ENCODE data around the gene GNAT3. TPM values are rescaled to one million over a fixed set of nuclear protein-coding genes. Genes with fewer than 3 reads are reported as not detected.

GNAT3 gene
- total RNA-seq, 1 donor from 2014 or later = not detected

GRCh38 chr7:80464211-80464610 lies 47.7 kb downstream of the GNAT3 start:
- no peak overlapping the region for H3K27ac Mint-ChIP-seq
- intact Hi-C loops (cut with micrococcal nuclease) = no loop called here
- no peak overlapping the region for H3K4me3 Mint-ChIP-seq
- no peaks in the 10 kb centered on the region for H3K36me3 Mint-ChIP-seq (ENCODE audit: low read depth)
- DNase-seq = no peak
- no peaks in the 10 kb centered on the region for H3K4me1 Mint-ChIP-seq
- no peaks in the 10 kb centered on the region for H3K27me3 Mint-ChIP-seq
- H3K9me3 Mint-ChIP-seq = no peaks in the 10 kb centered on the region

GRCh38 chr7:80463272-80463920 lies 48.5 kb downstream of the GNAT3 start:
- Mint-ChIP-seq H3K9me3 (no peaks in the 10 kb centered on the region), H3K27ac (no peak overlapping the region), H3K4me3 (no peak overlapping the region), H3K36me3 (ENCODE audit: low read depth) (no peaks in the 10 kb centered on the region), H3K4me1 (no peaks in the 10 kb centered on the region), H3K27me3 (no peaks in the 10 kb centered on the region)
- intact Hi-C loops (cut with micrococcal nuclease) = no loop called here
- no peak for DNase-seq

GRCh38 chr7:80460857-80461256 lies 51.0 kb downstream of the GNAT3 start:
- H3K4me1 Mint-ChIP-seq = no peaks in the 10 kb centered on the region
- H3K4me3 Mint-ChIP-seq = no peak overlapping the region
- intact Hi-C loops (cut with micrococcal nuclease) = no loop called here
- H3K9me3 Mint-ChIP-seq = no peaks in the 10 kb centered on the region
- DNase-seq = no peak
- H3K27me3 Mint-ChIP-seq = no peaks in the 10 kb centered on the region
- H3K36me3 Mint-ChIP-seq (ENCODE audit: low read depth) = no peaks in the 10 kb centered on the region
- no peak overlapping the region for H3K27ac Mint-ChIP-seq

GRCh38 chr7:80459776-80460510 lies 51.9 kb downstream of the GNAT3 start:
- Mint-ChIP-seq H3K36me3 (ENCODE audit: low read depth) (no peaks in the 10 kb centered on the region), H3K4me3 (no peak overlapping the region), H3K27me3 (no peaks in the 10 kb centered on the region), H3K27ac (no peak overlapping the region), H3K9me3 (no peaks in the 10 kb centered on the region), H3K4me1 (no peaks in the 10 kb centered on the region)
- no peak for DNase-seq
- intact Hi-C loops (cut with micrococcal nuclease) = no loop called here

- Mint-ChIP-seq H3K27ac (no peak overlapping the region), H3K36me3 (ENCODE audit: low read depth) (no peaks in the 10 kb centered on the region), H3K4me1 (no peaks in the 10 kb centered on the region), H3K9me3 (no peaks in the 10 kb centered on the region), H3K4me3 (no peak overlapping the region), H3K27me3 (no peaks in the 10 kb centered on the region)
- no peak for DNase-seq
- intact Hi-C loops (cut with micrococcal nuclease) = no loop called here
These were observed 52.8 kb downstream of the GNAT3 start for GRCh38 chr7:80458822-80459725.

- intact Hi-C loops (cut with micrococcal nuclease) = loop anchor here (1.0 kb wide), 1 partner anchor 394 kb away; no protein-coding TSS in a partner anchor
- H3K9me3 Mint-ChIP-seq = no peaks in the 10 kb centered on the region
- H3K4me3 Mint-ChIP-seq = no peak overlapping the region
- no peak overlapping the region for H3K27ac Mint-ChIP-seq
- no peaks in the 10 kb centered on the region for H3K36me3 Mint-ChIP-seq (ENCODE audit: low read depth)
- DNase-seq = no peak
- no peaks in the 10 kb centered on the region for H3K4me1 Mint-ChIP-seq
- no peaks in the 10 kb centered on the region for H3K27me3 Mint-ChIP-seq
These were observed 58.0 kb downstream of the GNAT3 start for GRCh38 chr7:80453699-80454340.

GRCh38 chr7:80450621-80451308 lies 61.1 kb downstream of the GNAT3 start:
- no peaks in the 10 kb centered on the region for H3K27me3 Mint-ChIP-seq
- no peak overlapping the region for H3K4me3 Mint-ChIP-seq
- no peaks in the 10 kb centered on the region for H3K9me3 Mint-ChIP-seq
- DNase-seq = no peak
- no peaks in the 10 kb centered on the region for H3K4me1 Mint-ChIP-seq
- H3K27ac Mint-ChIP-seq = no peak overlapping the region
- H3K36me3 Mint-ChIP-seq (ENCODE audit: low read depth) = no peaks in the 10 kb centered on the region
- intact Hi-C loops (cut with micrococcal nuclease) = no loop called here

- no peak overlapping the region for H3K4me3 Mint-ChIP-seq
- H3K27ac Mint-ChIP-seq = no peak overlapping the region
- H3K9me3 Mint-ChIP-seq = no peaks in the 10 kb centered on the region
- H3K36me3 Mint-ChIP-seq (ENCODE audit: low read depth) = no peaks in the 10 kb centered on the region
- no peaks in the 10 kb centered on the region for H3K27me3 Mint-ChIP-seq
- no peak for DNase-seq
- intact Hi-C loops (cut with micrococcal nuclease) = no loop called here
- H3K4me1 Mint-ChIP-seq = no peaks in the 10 kb centered on the region
These were observed 62.0 kb downstream of the GNAT3 start for GRCh38 chr7:80449836-80450235.

GRCh38 chr7:80445351-80445750 lies 66.5 kb downstream of the GNAT3 start:
- Mint-ChIP-seq H3K4me1 (no peaks in the 10 kb centered on the region), H3K27ac (no peak overlapping the region), H3K9me3 (no peaks in the 10 kb centered on the region), H3K4me3 (no peak overlapping the region), H3K27me3 (no peaks in the 10 kb centered on the region), H3K36me3 (ENCODE audit: low read depth) (no peaks in the 10 kb centered on the region)
- DNase-seq = no peak
- intact Hi-C loops (cut with micrococcal nuclease) = no loop called here

GRCh38 chr7:80444811-80445210 lies 67.1 kb downstream of the GNAT3 start:
- intact Hi-C loops (cut with micrococcal nuclease) = no loop called here
- no peaks in the 10 kb centered on the region for H3K27me3 Mint-ChIP-seq
- no peak overlapping the region for H3K27ac Mint-ChIP-seq
- no peaks in the 10 kb centered on the region for H3K9me3 Mint-ChIP-seq
- no peaks in the 10 kb centered on the region for H3K4me1 Mint-ChIP-seq
- no peak overlapping the region for H3K4me3 Mint-ChIP-seq
- DNase-seq = no peak
- H3K36me3 Mint-ChIP-seq (ENCODE audit: low read depth) = no peaks in the 10 kb centered on the region

GRCh38 chr7:80443325-80443724 lies 68.5 kb downstream of the GNAT3 start:
- Mint-ChIP-seq H3K36me3 (ENCODE audit: low read depth) (no peaks in the 10 kb centered on the region), H3K27me3 (no peaks in the 10 kb centered on the region), H3K9me3 (no peaks in the 10 kb centered on the region), H3K4me3 (no peak overlapping the region), H3K4me1 (no peaks in the 10 kb centered on the region), H3K27ac (no peak overlapping the region)
- no peak for DNase-seq
- intact Hi-C loops (cut with micrococcal nuclease) = no loop called here

- Mint-ChIP-seq H3K4me1 (no peaks in the 10 kb centered on the region), H3K4me3 (no peak overlapping the region), H3K36me3 (ENCODE audit: low read depth) (no peaks in the 10 kb centered on the region), H3K9me3 (no peaks in the 10 kb centered on the region), H3K27ac (no peak overlapping the region), H3K27me3 (no peaks in the 10 kb centered on the region)
- DNase-seq = no peak
- intact Hi-C loops (cut with micrococcal nuclease) = no loop called here
These were observed 71.0 kb downstream of the GNAT3 start for GRCh38 chr7:80440883-80441282.

Data from activated CD4-positive, alpha-beta T cell treated with anti-CD3 and anti-CD28 coated beads, Interleukin-2, amount 10 ng/mL, durations not matched to agents 24 days and 14 days (primary cell).